Nephron progenitor cell (in vitro differentiated cells): ENCODE data around the gene PEX14.

ENCODE experiments used
- DNase-seq: peaks from one replicate; pipeline ENCODE4 v3.0.0; 2021
- H3K27ac Mint-ChIP-seq: 2 replicates; pipeline ENCODE4 v1.8.0; 2021; ENCODE audit warnings: mild to moderate bottlenecking, moderate library complexity, mixed read lengths
- H3K27me3 Mint-ChIP-seq: 2 replicates; pipeline ENCODE4 v1.8.0; 2021; ENCODE audit warnings: mild to moderate bottlenecking, low read depth, mixed read lengths; ENCODE audit not compliant: poor library complexity
- H3K36me3 Mint-ChIP-seq: 2 replicates; pipeline ENCODE4 v1.8.0; 2021; ENCODE audit warnings: low read depth, mixed read lengths
- H3K4me1 Mint-ChIP-seq: 2 replicates; pipeline ENCODE4 v1.8.0; 2021; ENCODE audit warnings: mixed read lengths
- H3K4me3 Mint-ChIP-seq: 2 replicates; pipeline ENCODE4 v1.8.0; 2021; ENCODE audit warnings: mild to moderate bottlenecking, moderate library complexity, mixed read lengths
- H3K9me3 Mint-ChIP-seq: 2 replicates; pipeline ENCODE4 v1.8.0; 2021; ENCODE audit warnings: mild to moderate bottlenecking, moderate library complexity, mixed read lengths
- TF ChIP-seq, protein P1 (sequence below): fragments of 200-600 bp; sonication (generic); IDR thresholded peaks from 2 replicates; pipeline ENCODE4 v1.5.0; 2021; ENCODE audit warnings: antibody characterized with exemption

PEX14 gene

DNA sequence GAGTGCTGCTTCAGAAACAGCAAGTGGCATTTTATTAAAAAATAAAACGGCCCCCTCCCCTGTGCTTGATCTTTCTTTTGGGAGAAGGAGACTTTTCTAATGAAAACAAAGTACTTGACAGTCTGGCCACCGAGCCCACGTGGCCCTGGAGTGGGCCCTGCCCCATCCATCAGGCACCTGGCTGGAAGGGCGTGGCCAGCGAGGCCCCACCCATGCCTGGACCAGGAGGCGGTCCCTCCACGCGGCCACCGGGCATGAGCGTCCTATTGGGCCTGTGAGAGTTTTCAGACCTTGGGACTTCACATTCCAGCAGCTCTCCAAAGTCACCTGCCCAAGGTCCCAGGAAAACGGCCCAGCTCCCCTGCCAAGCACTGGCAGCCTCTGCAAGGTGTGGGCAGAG, 177.0 kb downstream of the PEX14 start:
- Mint-ChIP-seq H3K27me3 (peaks cover 77% of the 10 kb centered on the region), H3K36me3 (no peaks in the 10 kb centered on the region), H3K4me3 (no peak overlapping the region), H3K4me1 (no peaks in the 10 kb centered on the region), H3K27ac (no peak overlapping the region), H3K9me3 (no peaks in the 10 kb centered on the region)
- DNase-seq: no peak
- TF ChIP-seq, protein P1, sequence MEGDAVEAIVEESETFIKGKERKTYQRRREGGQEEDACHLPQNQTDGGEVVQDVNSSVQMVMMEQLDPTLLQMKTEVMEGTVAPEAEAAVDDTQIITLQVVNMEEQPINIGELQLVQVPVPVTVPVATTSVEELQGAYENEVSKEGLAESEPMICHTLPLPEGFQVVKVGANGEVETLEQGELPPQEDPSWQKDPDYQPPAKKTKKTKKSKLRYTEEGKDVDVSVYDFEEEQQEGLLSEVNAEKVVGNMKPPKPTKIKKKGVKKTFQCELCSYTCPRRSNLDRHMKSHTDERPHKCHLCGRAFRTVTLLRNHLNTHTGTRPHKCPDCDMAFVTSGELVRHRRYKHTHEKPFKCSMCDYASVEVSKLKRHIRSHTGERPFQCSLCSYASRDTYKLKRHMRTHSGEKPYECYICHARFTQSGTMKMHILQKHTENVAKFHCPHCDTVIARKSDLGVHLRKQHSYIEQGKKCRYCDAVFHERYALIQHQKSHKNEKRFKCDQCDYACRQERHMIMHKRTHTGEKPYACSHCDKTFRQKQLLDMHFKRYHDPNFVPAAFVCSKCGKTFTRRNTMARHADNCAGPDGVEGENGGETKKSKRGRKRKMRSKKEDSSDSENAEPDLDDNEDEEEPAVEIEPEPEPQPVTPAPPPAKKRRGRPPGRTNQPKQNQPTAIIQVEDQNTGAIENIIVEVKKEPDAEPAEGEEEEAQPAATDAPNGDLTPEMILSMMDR: no peak

DNA sequence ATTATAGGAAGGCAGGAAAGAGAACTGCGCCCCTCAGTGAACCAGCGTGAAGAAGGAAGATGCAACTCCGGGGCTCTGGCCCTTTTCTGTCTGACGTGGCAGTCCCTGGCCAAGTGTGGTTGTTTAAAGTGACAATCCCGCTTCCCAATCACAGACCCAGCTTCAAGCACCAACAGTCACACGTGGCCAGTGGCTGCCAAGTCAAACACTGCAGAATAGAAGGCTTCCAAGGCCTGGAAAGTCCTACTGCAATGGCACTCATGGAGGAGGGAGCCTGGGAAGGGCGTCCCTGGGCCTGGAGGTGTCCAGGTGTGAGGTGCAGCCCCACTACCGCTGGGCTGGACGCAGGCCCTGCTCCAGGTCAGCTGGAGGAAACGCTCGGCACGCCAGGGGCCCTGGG, 177.9 kb downstream of the PEX14 start:
- Mint-ChIP-seq H3K4me3 (no peak overlapping the region), H3K27me3 (peaks cover 74% of the 10 kb centered on the region), H3K4me1 (peaks cover 7% of the 10 kb centered on the region), H3K27ac (no peak overlapping the region), H3K9me3 (no peaks in the 10 kb centered on the region), H3K36me3 (no peaks in the 10 kb centered on the region)
- no peak for DNase-seq
- TF ChIP-seq, protein P1: no peak

DNA sequence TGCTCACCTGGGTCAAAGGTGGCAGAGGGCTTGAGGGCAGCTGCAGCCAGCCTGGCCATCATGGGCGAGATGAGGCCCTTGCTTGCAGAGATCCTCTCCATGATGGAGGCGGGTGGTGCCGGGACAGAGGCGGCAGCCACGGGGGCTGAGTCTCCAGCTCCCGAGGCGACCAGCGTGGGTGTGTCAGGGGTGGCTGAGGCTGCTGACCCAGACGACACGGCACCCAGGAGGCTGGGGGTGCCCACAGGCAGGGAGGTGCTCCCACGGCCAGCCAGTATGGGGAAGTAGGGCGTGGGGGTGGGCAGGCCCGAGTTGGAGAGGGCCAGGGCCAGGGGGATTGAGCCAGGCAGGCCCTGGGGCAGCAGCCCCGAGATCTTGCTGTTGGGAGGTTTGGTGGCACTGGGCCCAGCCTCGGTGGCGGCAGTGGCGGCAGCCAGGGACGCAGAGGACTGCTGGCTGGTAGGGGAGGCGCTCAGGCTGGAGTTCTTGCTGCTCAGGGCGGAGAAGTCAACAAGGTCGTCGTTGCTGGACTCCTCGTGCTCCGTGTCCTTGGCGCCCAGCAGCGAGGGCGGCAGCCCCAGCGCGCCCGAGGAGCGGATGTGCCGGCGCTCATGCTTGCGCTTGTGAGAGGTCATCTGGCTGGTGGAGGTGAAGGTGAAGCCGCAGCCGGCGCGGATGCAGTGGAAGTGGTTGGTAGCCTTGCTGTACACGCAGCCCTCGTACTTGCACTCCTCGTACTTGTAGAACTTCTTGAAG, 178.8 kb downstream of the PEX14 start:
- H3K4me3 Mint-ChIP-seq: no peak overlapping the region
- no peak overlapping the region for H3K27ac Mint-ChIP-seq
- TF ChIP-seq, protein P1: no peak
- no peaks in the 10 kb centered on the region for H3K36me3 Mint-ChIP-seq
- DNase-seq: no peak
- H3K9me3 Mint-ChIP-seq: no peaks in the 10 kb centered on the region
- peaks cover 65% of the 10 kb centered on the region for H3K27me3 Mint-ChIP-seq
- peaks cover 13% of the 10 kb centered on the region for H3K4me1 Mint-ChIP-seq

DNA sequence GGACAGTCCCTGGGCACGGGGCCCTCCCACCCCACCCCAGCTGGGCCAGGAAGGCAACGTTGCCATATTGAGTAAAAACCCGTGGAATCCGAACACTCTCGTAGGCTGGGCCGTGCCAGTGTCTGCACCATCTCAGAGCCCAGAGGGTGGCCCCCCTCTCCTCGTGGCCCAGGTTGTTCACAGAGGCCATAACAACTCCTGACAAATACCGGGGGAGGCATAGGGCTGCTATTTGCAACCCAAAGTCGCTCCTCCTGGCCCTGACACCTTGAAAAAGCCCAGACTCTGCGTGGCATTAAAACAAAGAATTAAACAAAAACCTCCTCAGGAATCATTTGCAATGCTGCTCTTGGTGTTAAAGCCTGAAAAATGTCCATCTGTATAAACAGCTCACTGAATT, 180.3 kb downstream of the PEX14 start:
- TF ChIP-seq, protein P1: no peak
- H3K27me3 Mint-ChIP-seq: peaks cover 55% of the 10 kb centered on the region
- H3K4me3 Mint-ChIP-seq: no peak overlapping the region
- no peak for DNase-seq
- H3K27ac Mint-ChIP-seq: no peak overlapping the region
- peaks cover 13% of the 10 kb centered on the region for H3K4me1 Mint-ChIP-seq
- no peaks in the 10 kb centered on the region for H3K36me3 Mint-ChIP-seq
- no peaks in the 10 kb centered on the region for H3K9me3 Mint-ChIP-seq

DNA sequence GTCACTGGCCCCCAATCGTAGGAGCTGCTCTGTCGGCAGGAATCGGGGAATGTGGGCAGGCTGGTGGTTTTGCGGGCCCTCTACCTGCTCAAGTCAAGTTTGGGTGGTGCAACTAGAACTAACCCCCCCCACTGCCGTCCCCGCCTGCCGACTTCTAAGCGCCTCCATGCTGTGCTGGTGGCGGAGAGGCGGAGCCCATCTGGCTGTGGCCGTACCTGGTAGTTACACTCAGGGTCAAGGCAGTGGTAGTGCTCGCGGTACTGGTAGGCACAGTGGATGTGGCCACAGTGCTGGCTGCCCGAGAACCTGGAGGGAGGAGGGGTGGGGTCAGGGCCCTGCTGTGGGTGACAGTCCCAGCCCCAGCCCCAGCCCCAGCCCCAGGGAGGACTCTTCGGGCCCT, 181.7 kb downstream of the PEX14 start:
- Mint-ChIP-seq H3K4me3 (no peak overlapping the region), H3K4me1 (peaks cover 13% of the 10 kb centered on the region), H3K36me3 (no peaks in the 10 kb centered on the region), H3K9me3 (no peaks in the 10 kb centered on the region), H3K27me3 (peaks cover 42% of the 10 kb centered on the region), H3K27ac (no peak overlapping the region)
- DNase-seq: no peak
- TF ChIP-seq, protein P1: no peak
